ENCODE data around the gene CACNA2D1.

Gene CACNA2D1

GRCh38 chr7:82230811-82231581 is 212.6 kb downstream of the CACNA2D1 start:
- DNase-seq (ENCODE audit: low read depth) = no peak
- no peak overlapping the region for H3K4me3 ChIP-seq (ENCODE audit: low read length)
- TF ChIP-seq CTCF (conservative IDR thresholded peaks at IDR 0.05; ENCODE audit: low read depth, low read length) = no peak

GRCh38 chr7:82229164-82229563 is 214.4 kb downstream of the CACNA2D1 start:
- no peak for TF ChIP-seq CTCF (conservative IDR thresholded peaks at IDR 0.05; ENCODE audit: low read depth, low read length)
- no peak for DNase-seq (ENCODE audit: low read depth)

GRCh38 chr7:82226191-82226590 is 217.4 kb downstream of the CACNA2D1 start:
- no peak overlapping the region for H3K4me3 ChIP-seq (ENCODE audit: low read length)
- no peak for DNase-seq (ENCODE audit: low read depth)
- no peak for TF ChIP-seq CTCF (conservative IDR thresholded peaks at IDR 0.05; ENCODE audit: low read depth, low read length)

More at GRCh38 chr7:82229164-82229563, 214.4 kb downstream of the CACNA2D1 start:
- H3K4me3 ChIP-seq (ENCODE audit: low read length) = no peak overlapping the region

- H3K4me3 ChIP-seq (ENCODE audit: low read length) = no peak overlapping the region
- no peak for DNase-seq (ENCODE audit: low read depth)
- no peak for TF ChIP-seq CTCF (conservative IDR thresholded peaks at IDR 0.05; ENCODE audit: low read depth, low read length)
Observed at GRCh38 chr7:82224529-82224928, 219.0 kb downstream of the CACNA2D1 start.

GRCh38 chr7:82223580-82223979 is 220.0 kb downstream of the CACNA2D1 start:
- TF ChIP-seq CTCF (conservative IDR thresholded peaks at IDR 0.05; ENCODE audit: low read depth, low read length) = no peak
- no peak for DNase-seq (ENCODE audit: low read depth)
- H3K4me3 ChIP-seq (ENCODE audit: low read length) = no peak overlapping the region

GRCh38 chr7:82221152-82221674 is 222.4 kb downstream of the CACNA2D1 start:
- no peak for TF ChIP-seq CTCF (conservative IDR thresholded peaks at IDR 0.05; ENCODE audit: low read depth, low read length)
- DNase-seq (ENCODE audit: low read depth) = no peak

GRCh38 chr7:82212466-82212865 is 231.1 kb downstream of the CACNA2D1 start:
- no peak for TF ChIP-seq CTCF (conservative IDR thresholded peaks at IDR 0.05; ENCODE audit: low read depth, low read length)
- no peak for DNase-seq (ENCODE audit: low read depth)
- no peak overlapping the region for H3K4me3 ChIP-seq (ENCODE audit: low read length)

More at GRCh38 chr7:82221152-82221674, 222.4 kb downstream of the CACNA2D1 start:
- H3K4me3 ChIP-seq (ENCODE audit: low read length) = no peak overlapping the region
